Tongue (tissue), 2 donors: ENCODE data around the gene SLC25A27. TPM values are rescaled to one million over a fixed set of nuclear protein-coding genes. Genes with fewer than 3 reads are reported as not detected.

Experiments used
- DNase-seq: peaks from one replicate; pipeline ENCODE4 v3.0.0-alpha.2; 2015
- total RNA-seq: library from RNA; depleted of rRNA; stranded (reverse); fragments of >200 nt; gene quantifications from one replicate; pipeline ENCODE4 v1.2.3, GENCODE V29; 2014

SLC25A27 gene
- total RNA-seq, 1 donor from 2014 or later, result 20.1 TPM

- DNase-seq, result no peak
Observed at GRCh38 chr6:46651816-46652215, 959 bp upstream of the SLC25A27 start.

- DNase-seq, result no peak
Observed at GRCh38 chr6:46652232-46652602, 558 bp upstream of the SLC25A27 start.

GRCh38 chr6:46653439-46654195 lies 842 bp downstream of the SLC25A27 start:
- no peak for DNase-seq

GRCh38 chr6:46655803-46656202 lies 3.0 kb downstream of the SLC25A27 start:
- peak; percentile 7 for DNase-seq

GRCh38 chr6:46657642-46658041 lies 4.9 kb downstream of the SLC25A27 start:
- DNase-seq, result no peak

GRCh38 chr6:46661483-46661882 lies 8.7 kb downstream of the SLC25A27 start:
- no peak for DNase-seq

GRCh38 chr6:46667377-46667776 lies 14.6 kb downstream of the SLC25A27 start:
- no peak for DNase-seq

- DNase-seq, result no peak
Observed at GRCh38 chr6:46674410-46674809, 21.6 kb downstream of the SLC25A27 start.

GRCh38 chr6:46676604-46677313 lies 24.0 kb downstream of the SLC25A27 start:
- no peak for DNase-seq

GRCh38 chr6:46677314-46677654 lies 24.5 kb downstream of the SLC25A27 start:
- no peak for DNase-seq

GRCh38 chr6:46684771-46685170 lies 32.0 kb downstream of the SLC25A27 start:
- no peak for DNase-seq

- DNase-seq, result no peak
Observed at GRCh38 chr6:46687619-46688097, 34.9 kb downstream of the SLC25A27 start, which contains the start of gene TDRD6. TSS of gene TDRD6 (plus strand) at chr6:46687885. CDS start at chr6:46688129, 244 bp downstream.

GRCh38 chr6:46688117-46688965 lies 35.6 kb downstream of the SLC25A27 start:
- no peak for DNase-seq

- no peak for DNase-seq
Observed at GRCh38 chr6:46688966-46689335, 36.2 kb downstream of the SLC25A27 start.

GRCh38 chr6:46689657-46690056 lies 36.9 kb downstream of the SLC25A27 start:
- DNase-seq, result no peak

GRCh38 chr6:46690141-46690755 lies 37.5 kb downstream of the SLC25A27 start:
- DNase-seq, result peak; percentile 81

GRCh38 chr6:46690911-46691451 lies 38.2 kb downstream of the SLC25A27 start:
- peak; percentile 1 for DNase-seq

- DNase-seq, result no peak
Observed at GRCh38 chr6:46699970-46700369, 47.2 kb downstream of the SLC25A27 start.

- DNase-seq, result peak; percentile 49
Observed at GRCh38 chr6:46704562-46704961, 51.8 kb downstream of the SLC25A27 start.

- no peak for DNase-seq
Observed at GRCh38 chr6:46706464-46706863, 53.7 kb downstream of the SLC25A27 start.

- no peak for DNase-seq
Observed at GRCh38 chr6:46711491-46711890, 58.7 kb downstream of the SLC25A27 start.

GRCh38 chr6:46715141-46715540 lies 62.4 kb downstream of the SLC25A27 start:
- no peak for DNase-seq
